K562 (cell line): ENCODE results near the gene CHCHD10. TPM values are rescaled to one million over a fixed set of nuclear protein-coding genes. Genes with fewer than 3 reads are reported as not detected.

Experiments used
- ELF4 ChIP-seq: fragments of 450-650 bp; formaldehyde crosslinking; IDR thresholded peaks from 2 replicates; pipeline ENCODE4 v1.4.0; 2022; ENCODE audit warnings: missing genetic modification characterization
- GMEB1 ChIP-seq: fragments of 250-450 bp; sonication (Bioruptor Pico); IDR thresholded peaks from 2 replicates; pipeline ENCODE4 v1.4.0; 2020; ENCODE audit warnings: mild to moderate bottlenecking
- GTF3C2 ChIP-seq: IDR thresholded peaks from 3 replicates; pipeline ENCODE4 v1.6.1; 2011; ENCODE audit warnings: borderline replicate concordance, mild to moderate bottlenecking, moderate library complexity; ENCODE audit not compliant: insufficient read length; ENCODE audit errors: extremely low read depth
- HDAC6 ChIP-seq: IDR thresholded peaks from 2 replicates; pipeline ENCODE4 v1.6.1; 2012; ENCODE audit warnings: low read depth, mild to moderate bottlenecking, control low read depth, inconsistent platforms, low read length, moderate library complexity
- KLF13 ChIP-seq: fragments of 450-650 bp; IDR thresholded peaks from 2 replicates; pipeline ENCODE4 v1.6.1; 2016; ENCODE audit warnings: missing genetic modification characterization, low read depth, mild to moderate bottlenecking, missing compliant biosample characterization, moderate library complexity, borderline replicate concordance
- NCOA4 ChIP-seq: fragments of 450-650 bp; IDR thresholded peaks from 2 replicates; pipeline ENCODE4 v1.6.1; 2018; ENCODE audit warnings: mild to moderate bottlenecking; ENCODE audit not compliant: partially characterized antibody
- NFRKB ChIP-seq: fragments of 450-650 bp; IDR thresholded peaks from 2 replicates; pipeline ENCODE4 v1.6.1; 2016; ENCODE audit warnings: low read depth
- POLR2B ChIP-seq: fragments of 450-650 bp; IDR thresholded peaks from 2 replicates; pipeline ENCODE4 v1.6.1; 2018; ENCODE audit warnings: low read depth; ENCODE audit not compliant: partially characterized antibody
- RBM34 ChIP-seq: fragments of 200-400 bp; formaldehyde crosslinking; IDR thresholded peaks from 2 replicates; pipeline ENCODE4 v1.6.1; 2018; ENCODE audit warnings: low read length, borderline replicate concordance; ENCODE audit not compliant: insufficient read depth
- TCFL5 ChIP-seq: fragments of 250-450 bp; sonication (Bioruptor Pico); conservative IDR thresholded peaks from 2 replicates; pipeline ENCODE4 v1.6.1; 2021; ENCODE audit warnings: mild to moderate bottlenecking, moderate library complexity, matching md5 sums
- ZNF253 ChIP-seq: fragments of 250-450 bp; sonication (Bioruptor Pico); conservative IDR thresholded peaks from 2 replicates; pipeline ENCODE4 v1.6.1; 2021; ENCODE audit warnings: mild to moderate bottlenecking
- ZNF282 ChIP-seq: sonication (generic); formaldehyde crosslinking; IDR thresholded peaks from 2 replicates; pipeline ENCODE4 v1.8.1; 2023; ENCODE audit warnings: missing genetic modification reagents
- ZNF518B ChIP-seq: fragments of 250-450 bp; sonication (Bioruptor Pico); IDR thresholded peaks from 2 replicates; pipeline ENCODE4 v1.5.0; 2021; ENCODE audit warnings: mild to moderate bottlenecking, moderate library complexity
- polyA plus RNA-seq, 8 experiments: library from polyadenylated mRNA; depleted of rRNA in 4 of 8; stranded (reverse) in 5 of 8; unstranded in 3 of 8; fragments of >200 nt; fragmentation: Nextera tagmentation in 2 of 8; fragmentation: Illumina TruSeq in 1 of 8; extraction: Ambion mirVana in 2 of 8; extraction: Trizol in 1 of 8; gene quantifications; 2 replicates each; pipeline versions ENCODE4 v1.2.1 to v1.2.3, GENCODE V29; 2011 to 2014; ENCODE audit warnings: inconsistent platforms in 1 of 8, missing spikeins in 1 of 8
- total RNA-seq, 7 experiments: library from RNA; depleted of rRNA in 6 of 7; stranded (reverse); fragments of >200 nt in 6 of 7; fragmentation: Illumina TruSeq in 2 of 7; extraction: Trizol in 2 of 7; gene quantifications; 2 replicates each; pipeline versions ENCODE4 v1.2.1 to v1.2.3, GENCODE V29; 2011 to 2021; ENCODE audit warnings: low replicate concordance in 1 of 7
- TF ChIP-seq, protein P1 (sequence below): fragments of 450-650 bp; IDR thresholded peaks from 2 replicates; pipeline ENCODE4 v1.7.0; 2016; ENCODE audit warnings: borderline replicate concordance

The CHCHD10 gene
- total and polyA plus RNA-seq, 9 of the 15 experiments (the other 6 are each of a cell fraction or from before 2014, with no cell fraction given) = 15.2 to 292 (median 102) TPM

- TF ChIP-seq GTF3C2 (no peak), ZNF253 (CRISPR knock-in tag) (no peak), NFRKB (no peak), KLF13 (0 out of 2 replicates have a peak, but pooled peaks have one; percentile 21), ELF4 (no peak), ZNF282 (CRISPR knock-in tag) (no peak), NCOA4 (no peak), ZNF518B (CRISPR knock-in tag) (no peak), TCFL5 (CRISPR knock-in tag) (no peak), GMEB1 (CRISPR knock-in tag) (peak; percentile 90), POLR2B (peak; percentile 57), RBM34 (no peak), HDAC6 (no peak)
- TF ChIP-seq, protein P1, sequence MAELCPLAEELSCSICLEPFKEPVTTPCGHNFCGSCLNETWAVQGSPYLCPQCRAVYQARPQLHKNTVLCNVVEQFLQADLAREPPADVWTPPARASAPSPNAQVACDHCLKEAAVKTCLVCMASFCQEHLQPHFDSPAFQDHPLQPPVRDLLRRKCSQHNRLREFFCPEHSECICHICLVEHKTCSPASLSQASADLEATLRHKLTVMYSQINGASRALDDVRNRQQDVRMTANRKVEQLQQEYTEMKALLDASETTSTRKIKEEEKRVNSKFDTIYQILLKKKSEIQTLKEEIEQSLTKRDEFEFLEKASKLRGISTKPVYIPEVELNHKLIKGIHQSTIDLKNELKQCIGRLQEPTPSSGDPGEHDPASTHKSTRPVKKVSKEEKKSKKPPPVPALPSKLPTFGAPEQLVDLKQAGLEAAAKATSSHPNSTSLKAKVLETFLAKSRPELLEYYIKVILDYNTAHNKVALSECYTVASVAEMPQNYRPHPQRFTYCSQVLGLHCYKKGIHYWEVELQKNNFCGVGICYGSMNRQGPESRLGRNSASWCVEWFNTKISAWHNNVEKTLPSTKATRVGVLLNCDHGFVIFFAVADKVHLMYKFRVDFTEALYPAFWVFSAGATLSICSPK = no peak
Observed at GRCh38 chr22:23716811-23717801, 50.7 kb downstream of the CHCHD10 start (continued).
